HepG2 (cell line): ENCODE data around the gene CMIP. TPM values are rescaled to one million over a fixed set of nuclear protein-coding genes. Genes with fewer than 3 reads are reported as not detected.

ENCODE experiments used
- CTCF ChIP-seq: sonication (generic); formaldehyde crosslinking; IDR thresholded peaks from 2 replicates; pipeline ENCODE4 v1.5.0; 2020; ENCODE audit warnings: mild to moderate bottlenecking, missing genetic modification reagents, moderate library complexity
- E2F5 ChIP-seq: sonication (generic); formaldehyde crosslinking; conservative IDR thresholded peaks from 2 replicates; pipeline ENCODE4 v1.4.0; 2020; ENCODE audit warnings: missing genetic modification reagents
- HNF1A ChIP-seq, 2 experiments: sonication (generic) in 1 of 2; formaldehyde crosslinking in 1 of 2; IDR thresholded peaks; 2 replicates each; pipeline versions ENCODE4 v1.4.0 to v1.6.1; 2016 to 2020; ENCODE audit warnings: borderline replicate concordance in 1 of 2, low read depth in 1 of 2, mild to moderate bottlenecking in 1 of 2, missing genetic modification reagents in 1 of 2
- NFATC3 ChIP-seq: sonication (generic); formaldehyde crosslinking; IDR thresholded peaks from 2 replicates; pipeline ENCODE4 v1.5.1; 2020; ENCODE audit warnings: mild to moderate bottlenecking, missing genetic modification reagents
- NR2C2 ChIP-seq: sonication (generic); formaldehyde crosslinking; IDR thresholded peaks from 2 replicates; pipeline ENCODE4 v1.4.0; 2020; ENCODE audit warnings: missing genetic modification reagents, mild to moderate bottlenecking, moderate library complexity, borderline replicate concordance
- THAP9 ChIP-seq: sonication (generic); formaldehyde crosslinking; IDR thresholded peaks from 2 replicates; pipeline ENCODE4; 2020; ENCODE audit warnings: missing genetic modification reagents, mild to moderate bottlenecking, borderline replicate concordance
- TMF1 ChIP-seq: sonication (generic); formaldehyde crosslinking; IDR thresholded peaks from 2 replicates; pipeline ENCODE4 v1.8.1; 2022; ENCODE audit warnings: low read depth, missing genetic modification reagents
- UBTF ChIP-seq: sonication (generic); formaldehyde crosslinking; IDR thresholded peaks from 2 replicates; pipeline ENCODE4 v1.4.0; 2020; ENCODE audit warnings: mild to moderate bottlenecking, missing genetic modification reagents
- ZBTB7B ChIP-seq: sonication (generic); formaldehyde crosslinking; IDR thresholded peaks from 2 replicates; pipeline ENCODE4 v1.4.0; 2020; ENCODE audit warnings: missing genetic modification reagents
- ZFY ChIP-seq: sonication (generic); formaldehyde crosslinking; IDR thresholded peaks from 2 replicates; pipeline ENCODE4 v1.4.0; 2020; ENCODE audit warnings: missing genetic modification reagents
- ZNF598 ChIP-seq: sonication (generic); formaldehyde crosslinking; IDR thresholded peaks from 2 replicates; pipeline ENCODE4 v1.5.1; 2020; ENCODE audit warnings: mild to moderate bottlenecking, missing genetic modification reagents, borderline replicate concordance
- ZNF605 ChIP-seq: sonication (generic); formaldehyde crosslinking; IDR thresholded peaks from 2 replicates; pipeline ENCODE4 v1.8.0; 2022; ENCODE audit warnings: mild to moderate bottlenecking, missing genetic modification reagents
- ZNF784 ChIP-seq: sonication (generic); formaldehyde crosslinking; IDR thresholded peaks from 2 replicates; pipeline ENCODE4 v1.5.1; 2020; ENCODE audit warnings: missing genetic modification reagents, mild to moderate bottlenecking, borderline replicate concordance
- polyA plus RNA-seq, 8 experiments: library from polyadenylated mRNA; depleted of rRNA in 3 of 8; stranded (reverse) in 7 of 8; unstranded in 1 of 8; fragments of >200 nt; fragmentation: Illumina TruSeq in 4 of 8; extraction: Trizol in 4 of 8; gene quantifications; 2 replicates each; pipeline versions ENCODE4 v1.2.1 to v1.2.3, GENCODE V29; 2011 to 2016; ENCODE audit warnings: low read depth in 4 of 8, missing spikeins in 1 of 8, mixed read lengths in 1 of 8; ENCODE audit not compliant: insufficient read depth in 1 of 8
- total RNA-seq, 5 experiments: library from RNA; depleted of rRNA; stranded (reverse); fragments of >200 nt; fragmentation: Illumina TruSeq; extraction: Trizol; gene quantifications; 2 replicates each; pipeline ENCODE4 v1.2.3, GENCODE V29; 2016; ENCODE audit warnings: low read depth in 1 of 5

The CMIP gene
- total and polyA plus RNA-seq, 2 of the 13 experiments (the other 11 are each of a cell fraction or from before 2014, with no cell fraction given) = 10.9 to 18.1 TPM

GRCh38 chr16:81582655-81583441, 138.2 kb downstream of the CMIP start (continued):
- TF ChIP-seq CTCF (CRISPR knock-in tag) (peak; percentile 82), TMF1 (CRISPR knock-in tag) (0 out of 2 replicates have a peak, but pooled peaks have one; percentile 60), THAP9 (no peak), HNF1A (IDR thresholded peaks at IDR 0.05; ENCODE audit: low read depth) (no peak), HNF1A (CRISPR knock-in tag; IDR thresholded peaks at IDR 0.05; ENCODE audit: borderline replicate concordance) (peak; percentile 61; the same call in 1 of the 2 replicates), E2F5 (CRISPR knock-in tag) (no peak), NFATC3 (CRISPR knock-in tag) (no peak), ZFY (CRISPR knock-in tag) (peak; percentile 44; the same call in 1 of the 2 replicates), ZNF598 (CRISPR knock-in tag) (peak; percentile 79; the same call in 1 of the 2 replicates), ZNF784 (CRISPR knock-in tag) (0 out of 2 replicates have a peak, but pooled peaks have one; percentile 57), UBTF (peak; percentile 26; the same call in 1 of the 2 replicates), NR2C2 (CRISPR knock-in tag) (peak; percentile 53), ZBTB7B (CRISPR knock-in tag) (peak; percentile 22; the same call in 1 of the 2 replicates), ZNF605 (CRISPR knock-in tag) (peak; percentile 50; the same call in 1 of the 2 replicates)
